Frontal cortex (tissue), 4 donors: Measurements from ENCODE around the gene OR8D4. TPM values are rescaled to one million over a fixed set of nuclear protein-coding genes. Genes with fewer than 3 reads are reported as not detected.
"Not testable (repeated sequence)": the region's sequence is repeated elsewhere in the genome, so short reads cannot be mapped to it uniquely, and the experiment has no call there.

Experiments
- DNase-seq, 2 donors: peaks; one replicate each; pipeline ENCODE4 v3.0.0; 2012; ENCODE audit warnings: low spot score in 2 of 2
- FAIRE-seq: peaks from 2 replicates; lab custom pipeline; 2012; peaks lifted over from hg19 to GRCh38; lab: Jason Lieb, UNC
- total RNA-seq: library from RNA; depleted of rRNA; stranded (reverse); fragments of >200 nt; gene quantifications from one replicate; pipeline ENCODE4 v1.2.3, GENCODE V29; 2014
- donor health status: control.
- donor health status: control.
- donor health status: control.

Gene OR8D4
- total RNA-seq: not detected

DNA sequence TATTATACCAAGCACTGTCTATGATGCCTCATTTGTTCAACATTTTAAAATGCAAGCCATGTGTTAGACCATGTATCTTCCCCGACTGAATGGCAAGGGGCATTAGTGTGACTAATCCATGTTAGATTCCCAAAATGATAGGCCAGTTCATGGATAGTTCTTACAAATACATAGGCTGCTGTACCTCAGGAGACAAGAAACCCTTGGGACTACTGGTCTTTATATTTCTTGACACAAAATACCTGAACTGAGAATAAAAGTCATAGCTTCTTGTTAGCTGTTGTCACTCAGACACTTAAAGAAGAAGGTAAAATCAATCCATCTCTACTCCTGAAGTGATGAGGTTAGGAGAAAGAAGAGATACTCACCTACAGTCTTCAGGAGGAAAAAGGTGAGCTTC is at the start of gene OR8D4:
Gene OR8D4, plus strand, starts transcription at position 301 of the 400 bp plus-strand sequence. CDS start 4,265 bp downstream, outside the sequence.
- FAIRE-seq: no peak
- no peak for DNase-seq

DNA sequence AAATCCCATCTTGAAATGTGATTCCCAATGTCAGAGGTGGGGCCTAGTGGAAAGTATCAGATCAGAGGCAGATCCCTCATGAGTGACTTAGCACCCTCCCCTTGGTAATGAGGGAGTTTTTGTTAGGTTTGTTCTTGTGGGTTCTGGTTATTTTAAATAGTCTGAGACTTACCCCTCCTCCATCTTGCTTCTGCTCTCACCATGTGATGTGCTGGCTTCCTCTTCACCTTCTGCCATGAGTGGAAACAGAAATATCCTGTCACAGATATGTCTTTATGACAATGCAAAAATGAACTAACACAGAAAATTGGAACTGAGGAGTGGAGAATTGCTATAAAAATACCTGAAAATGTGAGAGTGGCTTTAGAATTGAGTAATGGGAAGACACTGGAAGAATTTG is 49.6 kb upstream of the OR8D4 start:
- FAIRE-seq (no peak), DNase-seq (no peak)

DNA sequence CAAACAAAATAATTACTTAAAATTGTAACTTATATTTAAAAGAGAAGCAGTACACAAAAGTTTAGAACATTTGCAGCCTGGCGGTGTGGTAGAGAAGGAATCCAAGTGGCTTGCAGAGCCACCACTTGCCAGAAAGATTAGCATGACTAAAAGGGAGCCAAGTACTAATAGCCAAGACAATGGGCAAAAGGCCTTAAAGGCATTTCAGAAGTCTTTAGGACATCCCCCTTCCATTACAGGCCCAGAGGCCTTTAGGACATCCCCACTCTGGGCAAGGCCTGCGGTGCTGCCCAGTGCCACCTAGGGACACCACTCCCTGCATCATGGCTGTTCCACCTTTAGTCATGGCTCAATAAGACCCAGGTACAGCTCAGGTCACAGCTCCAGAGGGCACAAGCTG is 48.9 kb upstream of the OR8D4 start:
- FAIRE-seq: no peak
- DNase-seq: no peak

DNA sequence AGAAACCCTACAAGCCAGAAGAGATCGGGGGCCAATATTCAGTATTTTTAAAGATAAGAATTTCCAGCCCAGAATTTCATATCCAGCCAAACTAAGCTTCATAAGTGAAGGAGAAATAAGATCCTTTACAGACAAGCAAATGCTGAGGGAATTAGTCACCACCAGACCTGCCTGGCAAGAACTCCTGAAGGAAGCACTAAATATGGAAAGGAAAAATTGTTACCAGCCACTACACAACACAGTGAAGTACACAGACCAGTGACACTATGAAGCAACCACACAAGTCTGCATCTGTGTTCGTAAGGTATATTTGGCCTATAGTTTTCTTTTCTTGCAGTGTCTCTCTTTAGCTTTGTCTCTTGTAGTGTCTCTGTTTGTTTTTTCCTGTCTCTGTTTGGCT is 45.5 kb upstream of the OR8D4 start:
- no peak for FAIRE-seq

DNA sequence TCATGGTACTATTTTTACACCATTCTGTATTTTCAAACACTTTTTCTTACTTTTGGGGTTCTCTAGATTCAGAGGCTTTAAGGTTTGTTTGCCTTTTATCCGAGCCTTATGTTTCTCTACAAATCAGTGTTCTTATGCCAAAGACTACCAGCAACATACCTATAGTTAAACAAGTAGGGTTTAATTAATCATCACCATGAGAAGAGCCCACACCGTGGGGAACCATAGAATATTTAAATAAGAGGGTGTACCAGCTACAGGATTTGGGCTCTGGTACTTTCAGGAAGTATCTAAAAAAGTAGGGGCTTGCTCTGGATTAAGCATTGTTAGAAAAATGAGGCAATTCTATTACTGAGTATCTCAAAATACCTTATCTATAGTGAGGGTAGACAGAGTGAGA is 42.2 kb upstream of the OR8D4 start:
- FAIRE-seq (no peak), DNase-seq (no peak)

More for the DNA sequence above, 45.5 kb upstream of the OR8D4 start:
- no peak for DNase-seq

DNA sequence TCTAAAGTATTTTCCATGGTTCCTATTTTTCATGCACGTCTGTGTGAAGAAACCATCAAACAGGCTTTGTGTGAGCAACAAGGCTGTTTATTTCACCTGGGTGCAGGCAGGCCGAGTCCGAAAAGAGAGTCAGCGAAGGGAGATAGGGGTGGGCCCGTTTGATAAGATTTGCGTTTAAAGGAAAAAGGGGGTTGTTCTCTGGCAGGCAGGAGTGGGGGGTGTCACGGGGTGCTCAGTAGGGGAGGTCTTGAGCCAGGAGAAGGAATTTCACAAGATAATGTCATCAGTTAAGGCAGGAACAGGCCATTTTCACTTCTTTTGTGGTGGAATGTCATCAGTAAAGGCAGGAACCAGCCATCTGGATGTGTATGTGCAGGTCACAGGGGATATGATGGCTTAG is 36.7 kb upstream of the OR8D4 start:
- not testable (repeated sequence) for FAIRE-seq, DNase-seq

DNA sequence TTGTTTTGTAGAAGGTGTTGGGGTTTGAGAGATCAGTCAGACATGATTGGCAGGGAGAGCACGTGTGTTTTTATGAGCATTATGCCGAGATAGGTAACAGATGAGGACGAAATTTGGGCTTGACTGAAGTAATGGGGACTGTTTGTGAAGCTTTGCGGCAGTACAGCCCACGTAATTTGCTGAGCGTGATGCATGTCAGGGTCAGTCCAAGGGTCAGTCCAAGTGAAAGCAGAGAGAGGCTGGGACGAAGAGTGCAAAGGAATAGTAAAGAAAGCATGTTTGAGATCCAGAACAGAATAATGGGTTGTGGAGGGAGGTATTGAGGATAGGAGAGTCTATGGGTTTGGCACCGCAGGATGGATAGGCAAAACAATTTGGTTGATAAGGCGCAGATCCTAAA is 34.2 kb upstream of the OR8D4 start:
- not testable (repeated sequence) for FAIRE-seq, DNase-seq

DNA sequence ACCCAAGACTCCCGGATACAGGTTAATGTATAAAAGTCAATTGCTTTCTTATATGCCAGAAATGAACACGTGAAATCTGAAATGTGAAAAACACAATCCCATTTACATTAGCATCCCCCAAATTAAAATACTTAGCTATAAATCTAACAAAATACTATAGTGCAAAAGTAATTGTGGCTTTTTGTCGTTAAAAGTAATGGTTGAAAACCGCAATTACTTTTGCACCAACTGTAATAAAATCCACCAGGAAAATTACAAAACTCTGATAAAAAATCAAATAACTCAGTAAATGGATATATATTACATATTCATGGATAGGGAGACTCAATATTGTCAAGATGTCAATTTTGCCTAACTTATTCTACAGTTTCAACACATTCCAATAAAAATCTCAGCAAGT is 21.1 kb upstream of the OR8D4 start:
- FAIRE-seq: no peak
- DNase-seq: no peak

DNA sequence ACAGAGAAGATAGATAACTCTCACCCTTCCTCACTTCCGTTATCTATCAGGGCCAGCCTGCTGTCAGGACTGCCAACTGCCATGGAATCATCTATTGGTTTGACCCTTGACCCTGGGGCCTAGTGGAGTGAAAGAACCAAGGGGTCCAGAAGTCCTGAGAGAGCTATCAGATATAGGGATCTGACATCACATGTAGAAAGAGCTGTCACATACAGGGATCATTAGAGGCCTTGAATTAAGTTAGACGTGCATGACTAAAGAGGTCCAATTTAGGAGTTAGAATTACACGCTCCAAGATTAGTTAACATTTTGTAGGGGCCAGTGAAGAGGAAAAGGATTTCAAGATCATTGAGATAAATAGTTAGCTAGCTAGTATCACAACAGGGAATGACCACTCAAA is 16.4 kb upstream of the OR8D4 start, which contains the start of gene TMEM225:
Gene TMEM225, minus strand, starts transcription at position 101 of the 400 bp plus-strand sequence. CDS start 245 bp downstream, outside the sequence.
- FAIRE-seq (no peak), DNase-seq (no peak)

DNA sequence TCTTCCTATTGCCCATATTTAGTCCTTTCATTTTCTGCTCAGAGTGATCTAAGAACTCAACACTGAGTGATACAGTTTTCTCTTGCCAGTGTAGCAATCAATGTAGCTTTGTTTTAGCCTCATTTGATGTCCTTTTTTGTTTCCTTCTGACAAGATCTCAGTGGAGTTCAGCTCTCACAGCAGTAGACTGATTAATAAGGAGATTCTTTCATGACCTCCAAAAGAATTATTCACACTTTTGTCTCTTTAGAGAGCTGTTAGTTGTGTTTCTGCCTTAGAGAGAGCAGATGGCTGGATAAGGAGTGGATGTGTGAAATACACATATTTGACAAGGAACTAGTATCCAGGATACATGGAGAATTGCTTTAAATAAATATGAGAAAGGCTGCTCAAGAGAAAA is 9.9 kb upstream of the OR8D4 start:
- DNase-seq: no peak
- no peak for FAIRE-seq

DNA sequence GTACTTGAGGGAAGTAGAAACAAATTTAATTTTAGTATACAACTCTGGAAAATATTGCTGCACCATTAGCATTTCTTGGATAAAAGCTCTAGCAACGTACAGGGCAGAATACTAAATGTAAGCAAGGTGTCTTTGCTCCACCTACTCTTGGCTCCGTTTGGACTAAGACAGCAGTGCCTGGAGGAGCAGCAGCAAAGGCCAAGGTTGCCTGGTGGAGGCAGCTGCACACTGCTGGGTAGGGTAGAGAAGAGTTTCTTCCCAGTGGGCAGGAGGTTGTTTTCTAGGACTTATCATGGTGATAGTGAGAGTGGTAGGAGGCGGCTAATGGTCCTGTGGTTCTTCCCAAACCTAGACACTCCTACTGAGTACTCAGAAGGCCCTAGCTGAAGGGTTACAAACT is 2.2 kb upstream of the OR8D4 start:
- DNase-seq (no peak), FAIRE-seq (no peak)

DNA sequence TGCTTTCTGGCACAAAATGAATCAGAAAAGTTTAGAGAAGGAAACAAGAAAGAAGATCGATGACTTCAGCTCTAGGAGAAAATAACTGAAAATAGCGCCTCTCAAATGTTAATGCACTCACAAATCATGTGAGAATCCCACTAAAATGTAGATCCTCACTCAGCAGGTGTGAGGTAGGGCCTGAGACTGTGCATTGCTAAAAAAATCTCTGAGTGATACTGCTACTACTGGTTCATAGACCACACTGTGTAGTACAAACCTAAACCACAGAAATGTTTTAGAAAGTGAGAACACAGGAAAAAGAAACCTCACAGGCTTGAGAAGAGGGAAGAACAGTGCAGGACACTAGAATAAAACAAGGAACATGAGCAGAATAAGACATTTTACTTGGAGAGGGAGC is 2.0 kb downstream of the OR8D4 start:
- FAIRE-seq: no peak

DNA sequence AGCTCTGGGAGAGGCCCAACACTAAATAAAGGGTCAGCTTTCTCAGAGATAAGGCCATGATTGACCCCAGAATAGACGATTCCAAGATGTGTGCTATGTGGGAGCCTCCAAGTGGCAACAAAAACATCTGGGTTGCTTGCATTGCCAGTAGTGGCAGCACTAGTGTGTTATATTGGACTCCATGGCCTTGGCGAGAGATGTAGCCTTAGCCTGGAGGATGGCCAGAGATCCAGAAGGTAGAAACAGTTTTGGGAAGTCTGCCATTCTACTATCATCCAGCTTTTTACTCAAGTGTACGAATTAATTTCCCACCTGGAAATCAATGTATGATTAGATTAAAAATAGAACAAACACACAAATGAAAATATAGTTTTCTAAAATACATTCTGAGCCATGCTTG is 3.0 kb downstream of the OR8D4 start:
- no peak for FAIRE-seq
- no peak for DNase-seq

More for the DNA sequence above, 2.0 kb downstream of the OR8D4 start:
- no peak for DNase-seq

DNA sequence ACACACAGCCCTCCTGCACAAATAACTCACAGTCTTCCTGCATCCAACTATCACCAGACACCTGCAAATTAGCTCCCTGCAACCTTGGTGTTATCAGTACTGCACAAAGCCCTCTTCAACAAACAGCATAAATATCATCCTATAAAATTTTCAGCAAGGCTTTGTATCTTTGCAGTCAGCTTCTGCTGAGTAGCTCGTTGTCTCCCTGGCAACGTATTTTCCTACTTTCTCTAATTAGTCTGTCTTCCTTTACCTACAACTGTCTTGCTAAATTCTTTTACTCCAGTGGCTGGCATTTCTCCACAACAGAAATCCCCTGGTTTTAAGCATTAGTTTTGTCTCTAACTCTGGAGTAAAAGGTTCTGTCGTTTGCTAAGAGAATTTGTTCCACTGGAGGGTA is 3.9 kb downstream of the OR8D4 start:
- DNase-seq: no peak
- no peak for FAIRE-seq

DNA sequence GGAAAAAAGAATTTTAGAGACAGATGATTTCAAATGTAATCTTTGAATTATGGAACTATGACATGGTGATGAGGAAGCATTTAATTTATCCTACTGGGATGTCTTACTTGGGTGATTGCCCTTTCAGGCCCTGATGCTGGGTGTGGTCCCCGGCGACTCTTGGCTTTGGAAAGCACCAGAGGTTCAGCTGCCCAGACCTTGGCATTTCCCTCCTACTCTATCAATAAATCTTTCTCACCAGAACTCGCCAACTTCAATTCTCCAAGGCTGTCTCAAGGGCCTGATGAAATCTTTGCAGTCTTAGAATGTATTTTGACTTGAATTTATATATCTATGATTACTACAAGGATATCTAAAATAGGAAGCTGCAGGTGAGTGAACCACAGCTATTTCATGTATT is 19.0 kb downstream of the OR8D4 start:
- no peak for DNase-seq
- FAIRE-seq: no peak

DNA sequence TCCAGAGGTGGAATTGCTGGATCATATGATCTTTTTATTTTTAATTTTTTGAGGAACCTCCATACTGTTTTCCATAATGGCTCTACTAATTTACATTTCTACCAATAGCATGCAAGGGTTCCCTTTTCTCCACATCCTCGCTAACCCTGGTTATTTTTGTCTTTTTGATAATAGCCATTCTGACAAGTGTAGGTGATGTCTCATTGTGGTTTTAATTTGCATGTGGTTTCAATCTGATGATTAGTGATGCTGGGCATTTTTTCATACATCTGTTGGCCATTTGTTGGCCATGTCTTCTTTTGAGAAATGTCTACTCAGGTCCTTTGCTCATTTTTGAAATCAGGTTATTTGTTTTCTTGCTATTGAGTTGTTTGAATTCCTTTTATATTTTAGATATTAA is 22.1 kb downstream of the OR8D4 start:
- FAIRE-seq (no peak), DNase-seq (no peak)

DNA sequence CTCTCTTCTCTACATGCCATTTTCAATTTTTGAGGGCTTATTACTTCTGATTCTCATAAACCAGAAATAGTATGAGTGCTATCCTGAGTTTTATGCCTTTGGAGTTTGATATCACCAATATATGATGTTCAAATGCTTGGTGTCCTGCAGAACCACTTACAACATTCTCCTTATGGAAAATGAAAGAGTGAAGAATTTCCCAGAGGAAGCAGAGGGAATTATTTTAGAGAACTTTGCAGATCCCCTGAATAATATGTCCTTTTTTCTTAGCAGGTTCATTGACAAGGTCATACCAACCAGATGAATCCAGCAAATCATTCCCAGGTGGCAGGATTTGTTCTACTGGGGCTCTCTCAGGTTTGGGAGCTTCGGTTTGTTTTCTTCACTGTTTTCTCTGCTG is 37.4 kb downstream of the OR8D4 start, which contains the start of gene OR4D5:
Gene OR4D5, plus strand, starts transcription at position 301 of the 400 bp plus-strand sequence. Its CDS starts 0 bp downstream, at position 301.
- no peak for FAIRE-seq
- DNase-seq: no peak

DNA sequence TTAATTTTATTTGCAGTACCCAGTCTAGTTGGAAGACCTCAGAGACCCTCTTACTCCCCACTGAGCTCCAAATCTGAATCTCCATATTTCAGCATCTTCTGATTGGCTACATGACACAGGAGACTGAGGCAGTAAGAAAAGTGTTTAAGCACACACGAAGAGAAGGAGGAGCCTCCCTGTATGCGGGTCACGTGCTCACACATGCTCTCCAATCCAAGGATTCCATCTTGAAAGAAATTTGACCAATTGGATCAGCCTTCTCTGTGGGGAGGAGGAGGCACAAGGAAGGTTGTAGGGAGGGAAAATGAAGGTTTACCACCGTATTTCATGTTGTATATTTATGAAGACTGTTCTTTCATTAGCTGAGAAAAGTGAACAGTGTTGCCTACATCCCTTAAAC is 40.4 kb downstream of the OR8D4 start:
- FAIRE-seq: no peak
- DNase-seq: no peak

DNA sequence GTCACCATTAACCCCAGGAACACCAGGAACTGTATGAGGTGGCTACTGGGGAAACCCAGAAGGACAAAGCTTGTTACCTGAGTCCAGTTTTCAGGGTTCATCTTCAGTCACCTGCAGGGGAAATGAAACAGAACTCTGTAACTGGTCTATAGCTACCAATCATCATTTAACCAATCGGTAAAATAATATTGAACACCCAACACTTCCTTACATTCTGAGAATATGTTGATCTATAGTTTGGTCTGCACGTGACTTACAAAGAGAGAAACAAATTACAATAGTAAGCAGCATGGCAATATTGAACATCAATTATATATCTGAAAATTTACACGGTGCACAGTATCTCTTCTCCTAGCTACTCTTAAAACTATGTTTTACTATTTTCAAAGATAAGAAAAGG is 41.8 kb downstream of the OR8D4 start, which contains the start of gene OR6T1:
Gene OR6T1, minus strand, starts transcription at position 101 of the 400 bp plus-strand sequence. Its CDS starts 0 bp downstream, at position 101.
- FAIRE-seq (no peak), DNase-seq (no peak)

DNA sequence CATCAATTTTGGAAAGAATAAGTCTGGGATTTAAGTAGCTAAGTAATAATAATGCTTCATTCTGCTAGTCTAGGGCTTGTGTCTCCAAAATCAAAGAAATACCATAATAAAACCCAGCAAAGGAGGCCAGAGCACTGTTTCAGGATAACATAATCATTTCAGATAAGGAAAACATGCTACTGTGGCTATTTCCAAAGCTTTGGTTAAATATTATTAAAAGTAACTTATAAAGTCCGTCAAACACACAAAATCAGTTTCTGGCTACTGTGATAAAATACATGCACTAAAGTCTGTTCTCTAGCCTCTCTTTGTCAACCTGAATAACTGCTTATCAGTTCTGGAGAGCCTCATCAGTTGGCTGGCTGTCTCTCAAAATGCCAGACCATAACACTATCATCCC is 43.2 kb downstream of the OR8D4 start:
- DNase-seq (no peak), FAIRE-seq (no peak)

DNA sequence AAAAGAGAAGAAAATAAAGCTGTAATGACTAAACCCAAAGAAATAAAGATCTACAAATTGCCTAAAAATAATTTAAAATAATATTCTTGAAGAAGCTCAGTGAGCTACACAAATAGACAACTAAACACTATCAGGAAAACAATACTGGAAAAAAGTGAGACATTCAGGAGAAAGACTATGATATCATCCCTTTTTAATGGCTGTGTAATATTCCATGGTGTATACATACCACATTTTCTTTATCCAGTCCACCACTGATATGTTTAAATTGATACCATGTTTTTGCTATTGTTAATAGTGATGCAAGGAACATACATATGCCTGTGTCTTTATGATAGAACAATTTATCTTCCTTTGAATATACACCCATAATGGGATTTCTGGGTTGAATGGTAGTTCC is 54.8 kb downstream of the OR8D4 start:
- FAIRE-seq: no peak

More for the DNA sequence above, 54.8 kb downstream of the OR8D4 start:
- no peak for DNase-seq
